ENCODE results near the gene ZMYND15. TPM values are rescaled to one million over a fixed set of nuclear protein-coding genes. Genes with fewer than 3 reads are reported as not detected.

ZMYND15 gene
- total RNA-seq, 2 donors from 2014 or later = 0.91 to 7.3 TPM

DNA sequence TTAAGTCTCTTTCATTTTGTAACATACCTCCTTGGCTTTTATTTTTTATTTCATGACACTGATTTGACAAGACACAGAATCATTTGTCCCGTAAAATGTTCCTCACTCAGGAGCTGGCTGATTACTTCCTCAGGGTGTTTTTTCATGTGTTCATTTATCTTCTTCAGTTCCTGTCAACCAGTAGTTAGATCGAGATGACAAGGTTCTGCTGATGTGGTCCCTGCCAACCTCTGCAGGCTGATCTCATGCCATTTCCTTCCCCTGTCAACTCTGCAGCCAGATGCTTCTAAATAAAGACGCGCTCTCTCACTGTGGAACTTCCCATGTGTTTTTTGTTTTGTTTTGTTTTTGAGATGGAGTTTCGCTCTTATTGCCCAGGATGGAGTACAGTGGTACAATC, 8.2 kb downstream of the ZMYND15 start:
- Histone ChIP-seq H3K36me3 (no peaks in the 10 kb centered on the region), H3K9me3 (no peaks in the 10 kb centered on the region), H3K27me3 (replicated peaks; ENCODE audit: insufficient read depth) (no peaks in the 10 kb centered on the region), H3K27ac (no peak overlapping the region), H3K4me3 (no peak overlapping the region), H3K4me1 (replicated peaks) (no peaks in the 10 kb centered on the region)
- TF ChIP-seq POLR2A (IDR thresholded peaks at IDR 0.05) = no peak
- TF ChIP-seq, protein P1, sequence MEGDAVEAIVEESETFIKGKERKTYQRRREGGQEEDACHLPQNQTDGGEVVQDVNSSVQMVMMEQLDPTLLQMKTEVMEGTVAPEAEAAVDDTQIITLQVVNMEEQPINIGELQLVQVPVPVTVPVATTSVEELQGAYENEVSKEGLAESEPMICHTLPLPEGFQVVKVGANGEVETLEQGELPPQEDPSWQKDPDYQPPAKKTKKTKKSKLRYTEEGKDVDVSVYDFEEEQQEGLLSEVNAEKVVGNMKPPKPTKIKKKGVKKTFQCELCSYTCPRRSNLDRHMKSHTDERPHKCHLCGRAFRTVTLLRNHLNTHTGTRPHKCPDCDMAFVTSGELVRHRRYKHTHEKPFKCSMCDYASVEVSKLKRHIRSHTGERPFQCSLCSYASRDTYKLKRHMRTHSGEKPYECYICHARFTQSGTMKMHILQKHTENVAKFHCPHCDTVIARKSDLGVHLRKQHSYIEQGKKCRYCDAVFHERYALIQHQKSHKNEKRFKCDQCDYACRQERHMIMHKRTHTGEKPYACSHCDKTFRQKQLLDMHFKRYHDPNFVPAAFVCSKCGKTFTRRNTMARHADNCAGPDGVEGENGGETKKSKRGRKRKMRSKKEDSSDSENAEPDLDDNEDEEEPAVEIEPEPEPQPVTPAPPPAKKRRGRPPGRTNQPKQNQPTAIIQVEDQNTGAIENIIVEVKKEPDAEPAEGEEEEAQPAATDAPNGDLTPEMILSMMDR (IDR thresholded peaks at IDR 0.05) = no peak
- TF ChIP-seq POLR2AphosphoS5 (IDR thresholded peaks at IDR 0.05) = no peak
- WGBS = 56% methylated on average over 5 of the region's 5 CpGs
- DNase-seq (ENCODE audit: low spot score) = no peak
- intact Hi-C loops (cut with DNase I) = no loop called here

DNA sequence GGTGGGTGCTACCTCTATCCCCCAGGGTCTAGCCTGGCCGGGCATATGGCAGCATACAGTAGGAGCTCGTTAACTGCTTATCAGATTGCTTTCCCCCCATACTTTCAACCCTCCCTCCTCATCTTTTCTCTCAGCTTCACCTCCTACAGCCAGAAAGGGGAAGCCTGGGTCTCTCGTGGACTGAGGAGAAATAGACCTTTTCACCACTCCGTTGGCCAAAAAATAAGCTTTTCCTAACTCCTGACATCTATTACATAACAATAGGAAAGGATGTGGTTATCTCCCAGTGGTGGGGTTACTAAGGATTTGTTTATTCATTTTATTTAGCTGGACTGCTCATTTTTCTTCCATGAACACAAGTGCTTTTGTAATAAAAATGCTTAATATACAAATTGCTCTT, 9.1 kb downstream of the ZMYND15 start:
- intact Hi-C loops (cut with DNase I) = no loop called here

DNA sequence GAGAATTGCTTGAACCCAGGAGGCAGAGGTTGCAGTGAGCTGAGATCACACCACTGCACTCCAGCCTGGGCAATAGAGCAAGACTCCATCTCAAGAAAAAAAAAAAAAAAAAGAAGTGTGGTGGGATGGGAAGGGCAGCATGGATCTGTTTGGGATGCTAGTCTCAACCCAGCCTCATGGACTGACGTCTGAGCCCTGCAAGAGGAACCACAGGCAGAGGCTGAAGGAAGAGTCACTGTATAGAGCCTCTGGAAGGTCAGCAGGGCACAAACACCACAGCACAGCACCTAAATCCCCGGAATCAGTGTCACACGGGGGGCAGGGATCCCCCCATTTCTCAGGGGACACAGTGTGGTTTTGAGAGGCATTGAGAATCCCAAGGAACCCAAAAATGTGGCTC, 11.0 kb downstream of the ZMYND15 start:
- DNase-seq (ENCODE audit: low spot score) = no peak
- Histone ChIP-seq H3K9me3 (no peaks in the 10 kb centered on the region), H3K27me3 (replicated peaks; ENCODE audit: insufficient read depth) (no peaks in the 10 kb centered on the region), H3K4me3 (no peak overlapping the region), H3K27ac (no peak overlapping the region), H3K36me3 (no peaks in the 10 kb centered on the region), H3K4me1 (replicated peaks) (no peaks in the 10 kb centered on the region)
- intact Hi-C loops (cut with DNase I) = no loop called here
- TF ChIP-seq POLR2A (IDR thresholded peaks at IDR 0.05) = no peak
- TF ChIP-seq, protein P1 (IDR thresholded peaks at IDR 0.05) = no peak
- TF ChIP-seq POLR2AphosphoS5 (IDR thresholded peaks at IDR 0.05) = no peak
- 45% methylated on average over 3 of the region's 3 CpGs for WGBS

More for the DNA sequence above, 9.1 kb downstream of the ZMYND15 start:
- Histone ChIP-seq H3K27me3 (replicated peaks; ENCODE audit: insufficient read depth) (no peaks in the 10 kb centered on the region), H3K36me3 (no peaks in the 10 kb centered on the region), H3K9me3 (no peaks in the 10 kb centered on the region), H3K27ac (no peak overlapping the region), H3K4me1 (replicated peaks) (no peaks in the 10 kb centered on the region), H3K4me3 (no peak overlapping the region)
- 39% methylated on average over 4 of the region's 4 CpGs for WGBS
- no peak for DNase-seq (ENCODE audit: low spot score)
- no peak for TF ChIP-seq POLR2A (IDR thresholded peaks at IDR 0.05)
- TF ChIP-seq, protein P1 (IDR thresholded peaks at IDR 0.05) = no peak
- TF ChIP-seq POLR2AphosphoS5 (IDR thresholded peaks at IDR 0.05) = no peak

DNA sequence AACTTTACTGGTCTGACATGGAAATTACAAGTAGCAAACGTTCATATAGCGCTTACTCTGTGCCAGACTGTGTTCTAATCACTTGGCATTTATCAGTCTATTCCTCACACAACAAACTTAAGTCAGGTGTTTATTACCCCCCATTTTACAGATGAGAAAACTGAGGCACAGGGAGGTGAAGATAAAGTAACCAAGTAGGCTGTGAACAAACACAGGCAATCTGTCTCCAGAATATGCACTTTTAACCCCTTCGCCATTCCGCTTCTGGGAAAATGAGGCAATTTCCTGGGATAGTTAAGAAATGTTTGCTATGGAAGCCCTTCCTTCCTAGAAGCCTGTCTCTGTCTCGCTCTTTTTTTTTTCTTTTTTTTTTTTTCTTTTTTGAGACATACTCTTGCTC, 12.3 kb downstream of the ZMYND15 start:
- intact Hi-C loops (cut with DNase I) = no loop called here
- DNase-seq (ENCODE audit: low spot score) = no peak
- H3K9me3 ChIP-seq = no peaks in the 10 kb centered on the region
- WGBS = 74% methylated on average over 5 of the region's 5 CpGs
- no peaks in the 10 kb centered on the region for H3K36me3 ChIP-seq
- no peak overlapping the region for H3K27ac ChIP-seq
- TF ChIP-seq POLR2AphosphoS5 (IDR thresholded peaks at IDR 0.05) (no peak), POLR2A (IDR thresholded peaks at IDR 0.05) (no peak)
- TF ChIP-seq, protein P1 (IDR thresholded peaks at IDR 0.05) = no peak
- H3K4me1 ChIP-seq (replicated peaks) = no peaks in the 10 kb centered on the region
- no peak overlapping the region for H3K4me3 ChIP-seq
- H3K27me3 ChIP-seq (replicated peaks; ENCODE audit: insufficient read depth) = no peaks in the 10 kb centered on the region

DNA sequence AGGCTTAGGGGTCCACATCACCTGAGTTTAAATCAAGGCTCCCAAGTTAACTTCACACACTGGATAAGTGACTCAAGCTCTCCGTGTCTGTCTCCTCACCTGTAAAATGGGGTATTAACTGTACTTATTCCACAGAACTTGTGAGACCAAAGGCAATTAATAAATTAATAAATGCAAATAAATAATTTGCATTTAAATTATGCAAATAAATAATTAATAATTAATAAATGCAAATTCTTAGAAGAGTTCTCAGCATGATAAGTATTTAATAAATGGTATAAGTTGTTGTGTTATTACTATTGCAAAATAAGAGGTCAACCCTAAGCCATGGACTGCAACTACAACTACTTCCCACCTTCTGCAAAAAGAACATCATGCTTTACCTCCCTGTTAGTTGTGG, 13.8 kb downstream of the ZMYND15 start:
- Histone ChIP-seq H3K4me1 (replicated peaks) (no peaks in the 10 kb centered on the region), H3K9me3 (no peaks in the 10 kb centered on the region), H3K27me3 (replicated peaks; ENCODE audit: insufficient read depth) (no peaks in the 10 kb centered on the region), H3K4me3 (no peak overlapping the region), H3K27ac (no peak overlapping the region), H3K36me3 (no peaks in the 10 kb centered on the region)
- no peak for TF ChIP-seq POLR2A (IDR thresholded peaks at IDR 0.05)
- 85% methylated on average over 1 of the region's 1 CpG for WGBS
- intact Hi-C loops (cut with DNase I) = no loop called here
- no peak for DNase-seq (ENCODE audit: low spot score)

All from prostate gland (tissue), 2 donors.